K562 (cell line): ENCODE data around the gene ENG. TPM values are rescaled to one million over a fixed set of nuclear protein-coding genes. Genes with fewer than 3 reads are reported as not detected.

ENCODE experiments used
- CBX2 ChIP-seq: fragments of 200-600 bp; sonication (generic); IDR thresholded peaks from one replicate; pipeline ENCODE4 v1.6.1; 2012; ENCODE audit warnings: mild to moderate bottlenecking, low read length, inconsistent platforms; ENCODE audit not compliant: insufficient read depth, poor library complexity, severe bottlenecking
- EGR1 ChIP-seq: fragments of 450-650 bp; conservative IDR thresholded peaks from 2 replicates; pipeline ENCODE4 v1.6.1; 2017; ENCODE audit warnings: mild to moderate bottlenecking
- FOXA3 ChIP-seq, 2 experiments: fragments of 450-650 bp in 1 of 2; sonication (generic) in 1 of 2; formaldehyde crosslinking; IDR thresholded peaks in 1 of 2; conservative IDR thresholded peaks in 1 of 2; 2 replicates each; pipeline versions ENCODE4 v1.4.0 to v1.8.0; 2020 to 2022; ENCODE audit warnings: mild to moderate bottlenecking in 2 of 2, missing genetic modification reagents in 1 of 2
- HMBOX1 ChIP-seq: sonication (generic); IDR thresholded peaks from 2 replicates; pipeline ENCODE4 v1.6.1; 2016
- MBD2 ChIP-seq: sonication (generic); IDR thresholded peaks from 2 replicates; pipeline ENCODE4 v1.6.1; 2016; ENCODE audit warnings: low read depth, borderline replicate concordance
- PHTF2 ChIP-seq: fragments of 250-450 bp; sonication (Bioruptor Pico); IDR thresholded peaks from 2 replicates; pipeline ENCODE4 v1.5.0; 2021; ENCODE audit warnings: mild to moderate bottlenecking
- RB1 ChIP-seq: fragments of 450-650 bp; IDR thresholded peaks from 2 replicates; pipeline ENCODE4 v1.6.1; 2017; ENCODE audit warnings: low read depth, mild to moderate bottlenecking
- SMAD2 ChIP-seq: fragments of 150-350 bp; IDR thresholded peaks from 2 replicates; pipeline ENCODE4 v1.6.1; 2014; ENCODE audit warnings: low read depth, mild to moderate bottlenecking, low read length
- SUPT5H ChIP-seq: fragments of 450-650 bp; IDR thresholded peaks from 2 replicates; pipeline ENCODE4 v1.6.1; 2016
- TAF1 ChIP-seq: IDR thresholded peaks from 2 replicates; pipeline ENCODE4 v1.6.1; 2011; ENCODE audit warnings: mild to moderate bottlenecking, low read length, moderate library complexity; ENCODE audit not compliant: insufficient read depth, control insufficient read depth, severe bottlenecking; ENCODE audit errors: extremely low read depth
- TAF9B ChIP-seq: fragments of 450-650 bp; IDR thresholded peaks from 2 replicates; pipeline ENCODE4 v1.6.1; 2018; ENCODE audit warnings: mild to moderate bottlenecking; ENCODE audit not compliant: partially characterized antibody
- TBP ChIP-seq: optimal IDR thresholded peaks from 2 replicates; pipeline ENCODE3; 2011; ENCODE audit warnings: low read depth, low read length, improper control_type of control experiment
- TGIF2 ChIP-seq: sonication (generic); formaldehyde crosslinking; IDR thresholded peaks from 2 replicates; pipeline ENCODE4 v1.8.1; 2022; ENCODE audit warnings: mild to moderate bottlenecking, missing genetic modification reagents, moderate library complexity
- ZNF12 ChIP-seq: sonication (generic); formaldehyde crosslinking; IDR thresholded peaks from 2 replicates; pipeline ENCODE4 v1.4.0; 2020; ENCODE audit warnings: mild to moderate bottlenecking, missing genetic modification reagents
- ZNF184 ChIP-seq: sonication (generic); formaldehyde crosslinking; IDR thresholded peaks from 2 replicates; pipeline ENCODE4 v1.5.0; 2020; ENCODE audit warnings: missing genetic modification reagents
- ZNF561 ChIP-seq: fragments of 450-650 bp; formaldehyde crosslinking; conservative IDR thresholded peaks from 2 replicates; pipeline ENCODE4 v1.4.0; 2020; ENCODE audit warnings: mild to moderate bottlenecking, moderate library complexity
- polyA plus RNA-seq, 8 experiments: library from polyadenylated mRNA; depleted of rRNA in 4 of 8; stranded (reverse) in 5 of 8; unstranded in 3 of 8; fragments of >200 nt; fragmentation: Nextera tagmentation in 2 of 8; fragmentation: Illumina TruSeq in 1 of 8; extraction: Ambion mirVana in 2 of 8; extraction: Trizol in 1 of 8; gene quantifications; 2 replicates each; pipeline versions ENCODE4 v1.2.1 to v1.2.3, GENCODE V29; 2011 to 2014; ENCODE audit warnings: inconsistent platforms in 1 of 8, missing spikeins in 1 of 8
- total RNA-seq, 7 experiments: library from RNA; depleted of rRNA in 6 of 7; stranded (reverse); fragments of >200 nt in 6 of 7; fragmentation: Illumina TruSeq in 2 of 7; extraction: Trizol in 2 of 7; gene quantifications; 2 replicates each; pipeline versions ENCODE4 v1.2.1 to v1.2.3, GENCODE V29; 2011 to 2021; ENCODE audit warnings: low replicate concordance in 1 of 7
- TF ChIP-seq, protein P1 (sequence below): sonication (generic); formaldehyde crosslinking; IDR thresholded peaks from 2 replicates; pipeline ENCODE4 v1.8.1; 2023; ENCODE audit warnings: missing genetic modification reagents, mild to moderate bottlenecking, borderline replicate concordance
- TF ChIP-seq, protein P2 (sequence below), 2 experiments: fragments of 250-450 bp in 1 of 2; fragments of 450-650 bp in 1 of 2; sonication (Bioruptor Pico) in 1 of 2; IDR thresholded peaks; 2 replicates each; pipeline versions ENCODE4 v1.6.1 to v1.8.0; 2016 to 2021; ENCODE audit warnings: mild to moderate bottlenecking in 2 of 2, moderate library complexity in 2 of 2, missing compliant biosample characterization in 1 of 2, missing genetic modification characterization in 1 of 2
- TF ChIP-seq, protein P3 (sequence below): fragments of 450-650 bp; IDR thresholded peaks from 2 replicates; pipeline ENCODE4 v1.6.1; 2016; ENCODE audit warnings: low read depth, mild to moderate bottlenecking, moderate library complexity
- TF ChIP-seq, protein P4 (sequence below), 2 experiments: fragments of 450-650 bp; conservative IDR thresholded peaks; 2 replicates each; pipeline ENCODE4 v1.6.1; 2017; ENCODE audit warnings: mild to moderate bottlenecking in 2 of 2, moderate library complexity in 2 of 2

The ENG gene
- total and polyA plus RNA-seq, 9 of the 15 experiments (the other 6 are each of a cell fraction or from before 2014, with no cell fraction given): 0.04 to 0.40 (median 0.14) TPM; not detected in 1

- TF ChIP-seq, protein P1, sequence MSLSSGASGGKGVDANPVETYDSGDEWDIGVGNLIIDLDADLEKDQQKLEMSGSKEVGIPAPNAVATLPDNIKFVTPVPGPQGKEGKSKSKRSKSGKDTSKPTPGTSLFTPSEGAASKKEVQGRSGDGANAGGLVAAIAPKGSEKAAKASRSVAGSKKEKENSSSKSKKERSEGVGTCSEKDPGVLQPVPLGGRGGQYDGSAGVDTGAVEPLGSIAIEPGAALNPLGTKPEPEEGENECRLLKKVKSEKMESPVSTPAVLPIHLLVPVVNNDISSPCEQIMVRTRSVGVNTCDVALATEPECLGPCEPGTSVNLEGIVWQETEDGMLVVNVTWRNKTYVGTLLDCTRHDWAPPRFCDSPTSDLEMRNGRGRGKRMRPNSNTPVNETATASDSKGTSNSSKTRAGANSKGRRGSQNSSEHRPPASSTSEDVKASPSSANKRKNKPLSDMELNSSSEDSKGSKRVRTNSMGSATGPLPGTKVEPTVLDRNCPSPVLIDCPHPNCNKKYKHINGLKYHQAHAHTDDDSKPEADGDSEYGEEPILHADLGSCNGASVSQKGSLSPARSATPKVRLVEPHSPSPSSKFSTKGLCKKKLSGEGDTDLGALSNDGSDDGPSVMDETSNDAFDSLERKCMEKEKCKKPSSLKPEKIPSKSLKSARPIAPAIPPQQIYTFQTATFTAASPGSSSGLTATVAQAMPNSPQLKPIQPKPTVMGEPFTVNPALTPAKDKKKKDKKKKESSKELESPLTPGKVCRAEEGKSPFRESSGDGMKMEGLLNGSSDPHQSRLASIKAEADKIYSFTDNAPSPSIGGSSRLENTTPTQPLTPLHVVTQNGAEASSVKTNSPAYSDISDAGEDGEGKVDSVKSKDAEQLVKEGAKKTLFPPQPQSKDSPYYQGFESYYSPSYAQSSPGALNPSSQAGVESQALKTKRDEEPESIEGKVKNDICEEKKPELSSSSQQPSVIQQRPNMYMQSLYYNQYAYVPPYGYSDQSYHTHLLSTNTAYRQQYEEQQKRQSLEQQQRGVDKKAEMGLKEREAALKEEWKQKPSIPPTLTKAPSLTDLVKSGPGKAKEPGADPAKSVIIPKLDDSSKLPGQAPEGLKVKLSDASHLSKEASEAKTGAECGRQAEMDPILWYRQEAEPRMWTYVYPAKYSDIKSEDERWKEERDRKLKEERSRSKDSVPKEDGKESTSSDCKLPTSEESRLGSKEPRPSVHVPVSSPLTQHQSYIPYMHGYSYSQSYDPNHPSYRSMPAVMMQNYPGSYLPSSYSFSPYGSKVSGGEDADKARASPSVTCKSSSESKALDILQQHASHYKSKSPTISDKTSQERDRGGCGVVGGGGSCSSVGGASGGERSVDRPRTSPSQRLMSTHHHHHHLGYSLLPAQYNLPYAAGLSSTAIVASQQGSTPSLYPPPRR (CRISPR knock-in tag): no peak
- TF ChIP-seq HMBOX1: no peak
- TF ChIP-seq CBX2: no peak
- TF ChIP-seq, protein P2, sequence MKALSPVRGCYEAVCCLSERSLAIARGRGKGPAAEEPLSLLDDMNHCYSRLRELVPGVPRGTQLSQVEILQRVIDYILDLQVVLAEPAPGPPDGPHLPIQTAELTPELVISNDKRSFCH (CRISPR knock-in tag; IDR thresholded peaks at IDR 0.05): no peak
- TF ChIP-seq, protein P2 (tag; IDR thresholded peaks at IDR 0.05): no peak
- TF ChIP-seq TGIF2: no peak
- no peak for TF ChIP-seq PHTF2
- peak; percentile 60; the same call in 1 of the 2 replicates for TF ChIP-seq RB1
- peak; percentile 23 for TF ChIP-seq TAF1
- no peak for TF ChIP-seq MBD2
- TF ChIP-seq TAF9B: no peak
- no peak for TF ChIP-seq ZNF561 (CRISPR knock-in tag)
- TF ChIP-seq ZNF184 (CRISPR knock-in tag): no peak
- TF ChIP-seq EGR1: no peak
- TF ChIP-seq, protein P3, sequence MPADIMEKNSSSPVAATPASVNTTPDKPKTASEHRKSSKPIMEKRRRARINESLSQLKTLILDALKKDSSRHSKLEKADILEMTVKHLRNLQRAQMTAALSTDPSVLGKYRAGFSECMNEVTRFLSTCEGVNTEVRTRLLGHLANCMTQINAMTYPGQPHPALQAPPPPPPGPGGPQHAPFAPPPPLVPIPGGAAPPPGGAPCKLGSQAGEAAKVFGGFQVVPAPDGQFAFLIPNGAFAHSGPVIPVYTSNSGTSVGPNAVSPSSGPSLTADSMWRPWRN: no peak
- no peak for TF ChIP-seq SMAD2
- peak; percentile 78 for TF ChIP-seq TBP
- 0 out of 4 replicates have a peak, but pooled peaks of 1 of the 2 experiments have one; percentile 45 for TF ChIP-seq FOXA3 (CRISPR knock-in tag; conservative IDR thresholded peaks at IDR 0.05 in 1 of 2, IDR thresholded peaks at IDR 0.05 in 1 of 2)
- TF ChIP-seq ZNF12: no peak
- TF ChIP-seq SUPT5H: no peak
- TF ChIP-seq, protein P4, sequence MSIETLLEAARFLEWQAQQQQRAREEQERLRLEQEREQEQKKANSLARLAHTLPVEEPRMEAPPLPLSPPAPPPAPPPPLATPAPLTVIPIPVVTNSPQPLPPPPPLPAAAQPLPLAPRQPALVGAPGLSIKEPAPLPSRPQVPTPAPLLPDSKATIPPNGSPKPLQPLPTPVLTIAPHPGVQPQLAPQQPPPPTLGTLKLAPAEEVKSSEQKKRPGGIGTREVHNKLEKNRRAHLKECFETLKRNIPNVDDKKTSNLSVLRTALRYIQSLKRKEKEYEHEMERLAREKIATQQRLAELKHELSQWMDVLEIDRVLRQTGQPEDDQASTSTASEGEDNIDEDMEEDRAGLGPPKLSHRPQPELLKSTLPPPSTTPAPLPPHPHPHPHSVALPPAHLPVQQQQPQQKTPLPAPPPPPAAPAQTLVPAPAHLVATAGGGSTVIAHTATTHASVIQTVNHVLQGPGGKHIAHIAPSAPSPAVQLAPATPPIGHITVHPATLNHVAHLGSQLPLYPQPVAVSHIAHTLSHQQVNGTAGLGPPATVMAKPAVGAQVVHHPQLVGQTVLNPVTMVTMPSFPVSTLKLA (conservative IDR thresholded peaks at IDR 0.05): 0 out of 4 replicates have a peak, but pooled peaks of 1 of the 2 experiments have one; percentile 17
Measured at GRCh38 chr9:127877566-127877998, 23.1 kb upstream of the ENG start, which contains the start of gene AK1 (continued).
